Natural killer cell (primary cell): Measurements from ENCODE around the gene NOXA1. TPM values are rescaled to one million over a fixed set of nuclear protein-coding genes. Genes with fewer than 3 reads are reported as not detected.

Experiments used
- ATAC-seq, 3 donors: fragments of 150-1000 bp in 2 of 3; fragments of 200-7000 bp in 1 of 3; cut with Tn5 transposase; 1 replicate in 1 of 3; 2 replicates in 2 of 3; pipeline ENCODE4 v1.10.0; 2021; ENCODE audit warnings: mild to moderate bottlenecking in 2 of 3, moderate library complexity in 2 of 3
- DNase-seq, 2 donors: peaks; one replicate each; pipeline versions ENCODE4 v3.0.0 to v3.0.0-alpha.2; 2013 to 2021; ENCODE audit warnings: mixed read lengths in 1 of 2
- H3K27ac ChIP-seq: one replicate; pipeline ENCODE4 v1.5.1; 2013; ENCODE audit warnings: mild to moderate bottlenecking, low read length
- H3K27me3 ChIP-seq: one replicate; pipeline ENCODE4 v1.6.1; 2013; ENCODE audit warnings: low read length; ENCODE audit not compliant: control insufficient read depth, insufficient read depth
- H3K36me3 ChIP-seq: one replicate; pipeline ENCODE4 v1.6.1; 2013; ENCODE audit warnings: low read length; ENCODE audit not compliant: control insufficient read depth, insufficient read depth
- H3K4me1 ChIP-seq: one replicate; pipeline ENCODE4 v1.6.1; 2013; ENCODE audit warnings: low read length; ENCODE audit not compliant: control insufficient read depth, insufficient read depth
- H3K4me3 ChIP-seq: one replicate; pipeline ENCODE4 v1.5.1; 2013; ENCODE audit warnings: low read length
- H3K9me3 ChIP-seq: one replicate; pipeline ENCODE4 v1.6.1; 2013; ENCODE audit warnings: low read length; ENCODE audit not compliant: control insufficient read depth, insufficient read depth
- H3K27ac Mint-ChIP-seq, 2 donors: one replicate each; pipeline ENCODE4 v1.8.0; 2022; ENCODE audit warnings: mild to moderate bottlenecking in 2 of 2, mixed read lengths in 2 of 2, moderate library complexity in 1 of 2
- H3K27me3 Mint-ChIP-seq, 2 donors: one replicate each; pipeline ENCODE4 v1.8.0; 2022; ENCODE audit warnings: low read depth in 2 of 2, mixed read lengths in 2 of 2
- H3K36me3 Mint-ChIP-seq: one replicate; pipeline ENCODE4 v1.8.0; 2022; ENCODE audit warnings: mixed read lengths
- H3K4me1 Mint-ChIP-seq, 2 donors: one replicate each; pipeline ENCODE4 v1.8.0; 2022; ENCODE audit warnings: mixed read lengths in 2 of 2
- H3K4me3 Mint-ChIP-seq: one replicate; pipeline ENCODE4 v1.8.0; 2022; ENCODE audit warnings: mild to moderate bottlenecking, moderate library complexity, mixed read lengths
- H3K9me3 Mint-ChIP-seq, 2 donors: one replicate each; pipeline ENCODE4 v1.8.0; 2022; ENCODE audit warnings: mixed read lengths in 2 of 2
- CTCF ChIP-seq: fragments of 200-600 bp; IDR thresholded peaks from one replicate; pipeline ENCODE4 v1.8.0; 2022; ENCODE audit warnings: antibody characterized with exemption
- WGBS: methylation state at CpG from one replicate; pipeline ENCODE4 v1.1.7; 2013; ENCODE audit warnings: missing lambda C conversion rate; ENCODE audit not compliant: insufficient coverage; 5-methylcytosine and 5-hydroxymethylcytosine counted together
- intact Hi-C: fragments of 100-400 bp; cut with micrococcal nuclease; formaldehyde crosslinking; loops from one replicate; pipeline ENCODE4 v1.14.2; 2022
- total RNA-seq, 4 donors: library from RNA; stranded (reverse); fragments of 120-200 nt in 1 of 4; gene quantifications; one replicate each; pipeline versions ENCODE4 v1.2.3 to v1.2.4, GENCODE V29; 2013 to 2022

NOXA1 gene
- total RNA-seq, 3 donors from 2014 or later (not counting 1 experiment from before 2014, with no cell fraction given) = 4.7 to 10.0 (median 7.7) TPM

DNA sequence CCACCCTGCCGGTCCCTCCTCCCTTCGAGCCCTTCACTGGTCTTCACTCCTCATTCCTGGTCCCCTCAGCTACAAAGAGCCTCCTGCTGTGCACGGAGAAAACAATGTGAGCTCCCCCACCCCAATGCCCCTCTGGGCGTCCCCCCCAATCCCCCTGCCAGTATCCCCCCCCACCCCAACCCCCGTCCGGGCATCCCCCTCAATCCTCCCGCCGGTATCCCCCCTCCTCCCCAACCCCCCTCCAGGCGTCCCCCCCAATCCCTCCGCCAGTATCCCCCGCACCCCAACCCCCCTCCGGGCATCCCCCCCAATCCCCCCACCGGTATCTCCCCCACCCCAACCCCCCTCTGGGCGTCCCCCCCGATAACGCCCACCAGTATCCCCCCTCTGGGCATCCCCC is 43.0 kb upstream of the NOXA1 start:
- H3K9me3 Mint-ChIP-seq = no peaks in the 10 kb centered on the region
- no peaks in the 10 kb centered on the region for H3K4me1 Mint-ChIP-seq
- H3K27me3 ChIP-seq = no peaks in the 10 kb centered on the region
- no peaks in the 10 kb centered on the region for H3K9me3 ChIP-seq
- intact Hi-C loops = no loop called here
- no peak for TF ChIP-seq CTCF
- H3K27ac ChIP-seq = no peak overlapping the region
- no peak overlapping the region for H3K4me3 ChIP-seq
- H3K36me3 Mint-ChIP-seq = no peaks in the 10 kb centered on the region
- H3K4me1 ChIP-seq = no peaks in the 10 kb centered on the region
- H3K27ac Mint-ChIP-seq = no peak overlapping the region
- no peak overlapping the region for H3K4me3 Mint-ChIP-seq
- DNase-seq (no peak), ATAC-seq (no peak)
- 100% methylated on average over 2 of the region's 16 CpGs for WGBS
- no peaks in the 10 kb centered on the region for H3K36me3 ChIP-seq
- H3K27me3 Mint-ChIP-seq = no peaks in the 10 kb centered on the region

DNA sequence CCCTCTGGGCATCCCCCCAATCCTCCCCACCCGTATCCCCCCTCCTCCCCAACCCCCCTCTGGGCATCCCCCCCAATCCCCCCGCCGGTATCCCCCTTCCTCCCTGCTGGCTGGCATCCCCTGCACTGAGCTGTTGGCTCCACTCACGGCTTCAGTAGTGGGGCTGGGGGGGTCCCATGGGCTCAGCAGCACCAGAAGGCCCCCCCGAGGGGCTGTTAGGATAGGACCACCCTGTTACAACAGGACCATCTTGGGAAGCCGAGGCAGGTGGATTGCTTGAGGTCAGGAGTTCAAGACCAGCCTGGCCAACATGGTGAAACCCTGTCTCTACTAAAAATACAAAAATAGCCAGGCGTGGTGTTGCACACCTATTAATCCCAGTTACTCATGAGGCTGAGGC is 42.6 kb upstream of the NOXA1 start:
- Mint-ChIP-seq H3K27me3 (no peaks in the 10 kb centered on the region), H3K27ac (no peak overlapping the region), H3K4me1 (no peaks in the 10 kb centered on the region), H3K36me3 (no peaks in the 10 kb centered on the region), H3K9me3 (no peaks in the 10 kb centered on the region), H3K4me3 (no peak overlapping the region)
- H3K9me3 ChIP-seq = no peaks in the 10 kb centered on the region
- no peaks in the 10 kb centered on the region for H3K27me3 ChIP-seq
- WGBS = 88% methylated on average over 4 of the region's 7 CpGs
- H3K4me1 ChIP-seq = no peaks in the 10 kb centered on the region
- no peak for TF ChIP-seq CTCF
- no peak overlapping the region for H3K27ac ChIP-seq
- intact Hi-C loops = no loop called here
- DNase-seq = no peak
- no peaks in the 10 kb centered on the region for H3K36me3 ChIP-seq
- no peak overlapping the region for H3K4me3 ChIP-seq
- ATAC-seq = no peak

DNA sequence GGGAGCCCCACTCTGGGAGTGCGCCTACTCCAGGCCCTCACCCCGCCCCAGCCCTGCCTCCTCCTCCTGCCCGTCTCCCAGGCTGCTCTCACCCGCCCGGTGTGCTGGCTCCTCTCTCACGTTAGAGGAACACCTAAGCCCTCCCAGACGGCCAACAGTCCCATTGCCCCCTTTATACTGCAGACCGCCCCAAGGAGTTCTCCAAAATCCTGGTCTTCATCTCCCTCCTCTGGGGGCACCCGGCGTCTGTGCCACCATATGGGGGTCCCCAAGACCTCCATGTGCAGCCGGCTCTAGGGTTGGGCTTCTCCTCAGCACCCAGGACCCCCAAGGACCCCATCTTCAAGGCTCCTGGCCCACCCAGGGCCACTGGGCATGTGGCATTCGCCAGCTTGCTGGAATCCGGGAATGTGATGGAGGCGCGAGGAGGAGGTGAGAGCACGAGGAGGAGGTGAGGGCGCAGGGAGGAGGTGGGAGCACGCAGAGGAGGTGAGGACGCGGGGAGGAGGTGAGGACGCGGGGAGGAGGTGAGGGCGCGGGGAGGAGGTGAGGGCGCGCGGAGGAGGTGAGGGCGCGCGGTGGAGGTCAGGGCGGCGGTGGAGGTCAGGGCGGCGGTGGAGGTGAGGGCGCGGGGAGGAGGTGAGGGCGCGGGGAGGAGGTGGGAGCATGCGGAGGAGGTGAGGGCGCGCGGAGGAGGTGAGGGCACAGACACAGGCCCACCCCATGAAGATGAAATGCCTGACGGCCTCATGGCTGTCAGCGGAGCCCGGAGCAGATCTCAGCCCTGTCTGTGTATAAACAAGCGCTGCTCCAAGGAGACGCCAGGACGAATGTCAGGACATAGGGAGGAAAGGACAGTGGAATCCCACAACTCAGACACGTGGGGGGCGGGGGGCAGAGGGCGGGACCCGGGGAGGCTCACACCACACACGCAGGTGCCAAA is 41.4 kb upstream of the NOXA1 start:
- no peaks in the 10 kb centered on the region for H3K9me3 ChIP-seq
- no peak for ATAC-seq
- H3K27ac ChIP-seq = no peak overlapping the region
- DNase-seq = no peak
- no peak overlapping the region for H3K27ac Mint-ChIP-seq
- H3K36me3 Mint-ChIP-seq = no peaks in the 10 kb centered on the region
- peaks cover 0 to 5% of the 10 kb centered on the region in 2 donors for H3K4me1 Mint-ChIP-seq
- no peaks in the 10 kb centered on the region for H3K36me3 ChIP-seq
- no peak for TF ChIP-seq CTCF
- H3K27me3 Mint-ChIP-seq = no peaks in the 10 kb centered on the region
- intact Hi-C loops = no loop called here
- no peaks in the 10 kb centered on the region for H3K27me3 ChIP-seq
- no peaks in the 10 kb centered on the region for H3K9me3 Mint-ChIP-seq
- peaks cover under 1% of the 10 kb centered on the region for H3K4me1 ChIP-seq
- H3K4me3 Mint-ChIP-seq = no peak overlapping the region
- 94% methylated on average over 53 of the region's 53 CpGs for WGBS
- no peak overlapping the region for H3K4me3 ChIP-seq
